ENCODE results near the gene SPTLC3.

DNA sequence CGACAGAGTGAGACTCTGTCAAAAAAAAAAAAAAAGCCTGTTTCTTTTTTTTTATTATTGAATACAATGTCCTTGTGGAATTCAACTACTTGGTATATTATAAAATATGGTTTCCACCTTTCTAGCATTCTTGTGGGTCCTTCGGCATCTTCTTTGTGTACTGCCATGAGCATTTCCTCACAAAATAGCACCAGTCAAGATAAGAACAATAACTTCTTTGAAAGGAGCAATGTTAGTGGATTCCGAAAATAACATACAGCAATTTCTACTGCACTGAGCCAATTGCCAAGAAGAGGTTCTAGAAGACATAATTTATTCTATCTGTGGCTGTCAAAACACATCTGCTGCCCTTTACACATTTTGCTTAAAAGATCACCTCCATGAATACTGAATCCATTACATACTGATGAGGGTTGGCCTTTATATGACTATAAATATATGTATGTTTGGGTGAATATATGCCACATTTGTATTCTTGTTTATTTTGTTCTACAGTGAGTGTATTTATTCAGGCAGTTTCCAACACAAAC is 19.1 kb upstream of the SPTLC3 start:
- TF ChIP-seq, protein P1, sequence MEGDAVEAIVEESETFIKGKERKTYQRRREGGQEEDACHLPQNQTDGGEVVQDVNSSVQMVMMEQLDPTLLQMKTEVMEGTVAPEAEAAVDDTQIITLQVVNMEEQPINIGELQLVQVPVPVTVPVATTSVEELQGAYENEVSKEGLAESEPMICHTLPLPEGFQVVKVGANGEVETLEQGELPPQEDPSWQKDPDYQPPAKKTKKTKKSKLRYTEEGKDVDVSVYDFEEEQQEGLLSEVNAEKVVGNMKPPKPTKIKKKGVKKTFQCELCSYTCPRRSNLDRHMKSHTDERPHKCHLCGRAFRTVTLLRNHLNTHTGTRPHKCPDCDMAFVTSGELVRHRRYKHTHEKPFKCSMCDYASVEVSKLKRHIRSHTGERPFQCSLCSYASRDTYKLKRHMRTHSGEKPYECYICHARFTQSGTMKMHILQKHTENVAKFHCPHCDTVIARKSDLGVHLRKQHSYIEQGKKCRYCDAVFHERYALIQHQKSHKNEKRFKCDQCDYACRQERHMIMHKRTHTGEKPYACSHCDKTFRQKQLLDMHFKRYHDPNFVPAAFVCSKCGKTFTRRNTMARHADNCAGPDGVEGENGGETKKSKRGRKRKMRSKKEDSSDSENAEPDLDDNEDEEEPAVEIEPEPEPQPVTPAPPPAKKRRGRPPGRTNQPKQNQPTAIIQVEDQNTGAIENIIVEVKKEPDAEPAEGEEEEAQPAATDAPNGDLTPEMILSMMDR (IDR thresholded peaks at IDR 0.05; ENCODE audit: low read depth, low read length, poor library complexity, severe bottlenecking) = no peak
- no peak for TF ChIP-seq EZH2phosphoT487 (IDR thresholded peaks at IDR 0.05; ENCODE audit: borderline replicate concordance, low read length)
